H9 (cell line): Measurements from ENCODE around the gene CIAO1. TPM values are rescaled to one million over a fixed set of nuclear protein-coding genes. Genes with fewer than 3 reads are reported as not detected.

Experiments used
- DNase-seq: peaks from one replicate; pipeline ENCODE4 v3.0.0-alpha.2; 2017
- H2AFZ ChIP-seq: one replicate; pipeline ENCODE4 v1.6.1; 2013; ENCODE audit warnings: mild to moderate bottlenecking, low read length, control low read depth, moderate library complexity
- H2AK5ac ChIP-seq: 2 replicates; pipeline ENCODE4 v1.6.1; 2013; ENCODE audit warnings: low read length, control low read depth, mixed read lengths; ENCODE audit not compliant: insufficient read length
- H2BK120ac ChIP-seq: one replicate; pipeline ENCODE4 v1.6.1; 2013; ENCODE audit warnings: low read depth, mild to moderate bottlenecking, low read length, control low read depth, inconsistent platforms; ENCODE audit not compliant: poor library complexity, severe bottlenecking
- H2BK12ac ChIP-seq: 2 replicates; pipeline ENCODE4 v1.6.1; 2013; ENCODE audit warnings: low read length, control low read depth, mixed read lengths, low read depth; ENCODE audit not compliant: insufficient read length
- H2BK15ac ChIP-seq: 2 replicates; pipeline ENCODE4 v1.6.1; 2013; ENCODE audit warnings: low read depth, low read length, control low read depth
- H2BK20ac ChIP-seq: one replicate; pipeline ENCODE4 v1.6.1; 2013; ENCODE audit warnings: low read depth, mild to moderate bottlenecking, low read length, control low read depth, inconsistent platforms; ENCODE audit not compliant: poor library complexity, severe bottlenecking
- H2BK5ac ChIP-seq: 2 replicates; pipeline ENCODE4 v1.6.1; 2013; ENCODE audit warnings: low read length, control low read depth, mixed read lengths; ENCODE audit not compliant: insufficient read length
- H3K14ac ChIP-seq: 2 replicates; pipeline ENCODE4 v1.6.1; 2013; ENCODE audit warnings: low read length, control low read depth; ENCODE audit not compliant: insufficient read depth
- H3K18ac ChIP-seq: 2 replicates; pipeline ENCODE4 v1.6.1; 2013; ENCODE audit warnings: low read depth, mild to moderate bottlenecking, mixed read lengths, low read length, control low read depth; ENCODE audit not compliant: insufficient read length
- H3K23ac ChIP-seq: 2 replicates; pipeline ENCODE4 v1.6.1; 2013; ENCODE audit warnings: low read length, control low read depth, mixed read lengths, low read depth; ENCODE audit not compliant: insufficient read length
- H3K23me2 ChIP-seq: 2 replicates; pipeline ENCODE4 v1.6.1; 2013; ENCODE audit warnings: low read depth, mild to moderate bottlenecking, mixed read lengths, low read length, control low read depth; ENCODE audit not compliant: insufficient read length, poor library complexity, severe bottlenecking
- H3K27ac ChIP-seq: 2 replicates; pipeline ENCODE4 v1.5.1; 2013; ENCODE audit warnings: low read length, control low read depth, mixed read lengths, low read depth; ENCODE audit not compliant: insufficient read length
- H3K27me3 ChIP-seq: 2 replicates; pipeline ENCODE4 v1.6.1; 2013; ENCODE audit warnings: low read length, control low read depth, inconsistent platforms; ENCODE audit not compliant: insufficient read depth
- H3K4ac ChIP-seq: 2 replicates; pipeline ENCODE4 v1.6.1; 2013; ENCODE audit warnings: low read depth, mild to moderate bottlenecking, control low read depth, inconsistent platforms, low read length, moderate library complexity
- H3K4me1 ChIP-seq: 2 replicates; pipeline ENCODE4 v1.6.1; 2013; ENCODE audit warnings: low read length, control low read depth, inconsistent platforms; ENCODE audit not compliant: insufficient read depth
- H3K4me2 ChIP-seq: 2 replicates; pipeline ENCODE4 v1.6.1; 2013; ENCODE audit warnings: low read length, control low read depth, mixed read lengths; ENCODE audit not compliant: insufficient read length, insufficient read depth
- H3K56ac ChIP-seq: 2 replicates; pipeline ENCODE4 v1.6.1; 2013; ENCODE audit warnings: low read depth, mild to moderate bottlenecking, mixed read lengths, low read length, control low read depth; ENCODE audit not compliant: insufficient read length
- H3K79me1 ChIP-seq: 2 replicates; pipeline ENCODE4 v1.6.1; 2013; ENCODE audit warnings: low read depth, mild to moderate bottlenecking, moderate library complexity, low read length, control low read depth, inconsistent platforms; ENCODE audit not compliant: insufficient read depth, poor library complexity, severe bottlenecking
- H3K79me2 ChIP-seq: 2 replicates; pipeline ENCODE4 v1.6.1; 2013; ENCODE audit warnings: low read length, control low read depth, inconsistent platforms; ENCODE audit not compliant: insufficient read depth
- H3K9ac ChIP-seq: 2 replicates; pipeline ENCODE4 v1.6.1; 2013; ENCODE audit warnings: low read length, control low read depth, mixed read lengths; ENCODE audit not compliant: insufficient read length; ENCODE audit errors: extremely low read depth
- H3K9me3 ChIP-seq: one replicate; pipeline ENCODE4 v1.6.1; 2013; ENCODE audit warnings: low read depth, low read length, inconsistent platforms; ENCODE audit not compliant: control insufficient read depth
- H3T11ph ChIP-seq: one replicate; pipeline ENCODE4 v1.6.1; 2013; ENCODE audit warnings: mild to moderate bottlenecking, low read length, control low read depth, inconsistent platforms
- H4K20me1 ChIP-seq: one replicate; pipeline ENCODE4 v1.6.1; 2013; ENCODE audit not compliant: control insufficient read depth, insufficient read length, insufficient read depth
- H4K5ac ChIP-seq: 2 replicates; pipeline ENCODE4 v1.6.1; 2013; ENCODE audit warnings: low read depth, mild to moderate bottlenecking, mixed read lengths, low read length, control low read depth; ENCODE audit not compliant: insufficient read length
- H4K8ac ChIP-seq: replicated peaks from 2 replicates; pipeline ENCODE4 v1.6.1; 2013; ENCODE audit warnings: low read length, control low read depth, mixed read lengths, low read depth; ENCODE audit not compliant: insufficient read length
- H4K91ac ChIP-seq: 2 replicates; pipeline ENCODE4 v1.6.1; 2013; ENCODE audit warnings: low read depth, mild to moderate bottlenecking, moderate library complexity, mixed read lengths, low read length, control low read depth; ENCODE audit not compliant: insufficient read length
- H3K27ac Mint-ChIP-seq, 3 experiments: 2 replicates in 2 of 3; 3 replicates in 1 of 3; pipeline ENCODE4 v1.8.0; 2020 to 2021; ENCODE audit warnings: mixed read lengths in 3 of 3, mild to moderate bottlenecking in 1 of 3, moderate library complexity in 1 of 3
- H3K27me3 Mint-ChIP-seq: 2 replicates; pipeline ENCODE4 v1.8.0; 2021; ENCODE audit warnings: low read depth, mild to moderate bottlenecking, moderate library complexity, mixed read lengths
- H3K36me3 Mint-ChIP-seq, 3 experiments: 2 replicates in 2 of 3; 3 replicates in 1 of 3; pipeline ENCODE4 v1.8.0; 2020 to 2021; ENCODE audit warnings: low read depth in 3 of 3, mixed read lengths in 3 of 3; ENCODE audit not compliant: insufficient read depth in 1 of 3
- H3K4me1 Mint-ChIP-seq, 2 experiments: 2 replicates each; pipeline ENCODE4 v1.8.0; 2020; ENCODE audit warnings: mixed read lengths in 2 of 2
- H3K4me3 Mint-ChIP-seq, 2 experiments: 2 replicates in 1 of 2; 3 replicates in 1 of 2; pipeline ENCODE4 v1.8.0; 2020 to 2021; ENCODE audit warnings: mild to moderate bottlenecking in 2 of 2, mixed read lengths in 2 of 2, moderate library complexity in 1 of 2
- H3K9me3 Mint-ChIP-seq, 2 experiments: 2 replicates in 1 of 2; 3 replicates in 1 of 2; pipeline ENCODE4 v1.8.0; 2020; ENCODE audit warnings: mild to moderate bottlenecking in 2 of 2, mixed read lengths in 2 of 2, moderate library complexity in 1 of 2
- CTCF ChIP-seq: fragments of 200-600 bp; sonication (generic); conservative IDR thresholded peaks from 3 replicates; pipeline ENCODE4 v1.8.0; 2021; ENCODE audit warnings: antibody characterized with exemption, mild to moderate bottlenecking
- WGBS: extraction: QIAGEN DNeasy Blood & Tissue Kit; methylation state at CpG from one replicate; pipeline ENCODE4 v1.1.7; 2013; ENCODE audit warnings: missing lambda C conversion rate, low lambda C conversion rate, mixed read lengths; ENCODE audit not compliant: insufficient read length; ENCODE audit errors: extremely low coverage; 5-methylcytosine and 5-hydroxymethylcytosine counted together
- total RNA-seq: library from RNA; stranded (reverse); gene quantifications from 2 replicates; pipeline ENCODE4 v1.2.1, GENCODE V29; 2021

The CIAO1 gene
- total RNA-seq, 1 experiment from 2014 or later = 67.6 TPM

- no peak overlapping the region for H3K9ac ChIP-seq
- no peak overlapping the region for H3K14ac ChIP-seq
- H3K9me3 ChIP-seq = no peaks in the 10 kb centered on the region
- no peaks in the 10 kb centered on the region for H4K20me1 ChIP-seq
- peaks cover 5% of the 10 kb centered on the region for H3K79me1 ChIP-seq
- H3K23ac ChIP-seq = no peak overlapping the region
- H2BK12ac ChIP-seq = no peak overlapping the region
- peaks cover 5% of the 10 kb centered on the region for H3K23me2 ChIP-seq
- H3K27me3 ChIP-seq = no peaks in the 10 kb centered on the region
- H3K56ac ChIP-seq = no peak overlapping the region
- H2AFZ ChIP-seq = no peak overlapping the region
- no peak overlapping the region for H4K5ac ChIP-seq
- no peak overlapping the region for H3K4me2 ChIP-seq
- DNase-seq = no peak
- H2BK120ac ChIP-seq = no peak overlapping the region
- H3K4me1 ChIP-seq = no peaks in the 10 kb centered on the region
- WGBS = no CpG with 5 or more reads among the region's 2 CpGs
- H4K8ac ChIP-seq = no peak overlapping the region
- peaks cover 0 to 23% (median 6%) of the 10 kb centered on the region in 3 experiments; a peak in 5 of 7 replicates for H3K36me3 Mint-ChIP-seq
- no peaks in the 10 kb centered on the region for H3K27me3 Mint-ChIP-seq
- no peak overlapping the region for H4K91ac ChIP-seq
- peaks cover 26 to 29% of the 10 kb centered on the region in 2 experiments for H3K4me1 Mint-ChIP-seq
- H2AK5ac ChIP-seq = no peak overlapping the region
- no peak overlapping the region for H2BK5ac ChIP-seq
- no peaks in the 10 kb centered on the region for H3K9me3 Mint-ChIP-seq
- no peak overlapping the region for H2BK20ac ChIP-seq
- H2BK15ac ChIP-seq = no peak overlapping the region
- no peaks in the 10 kb centered on the region; the same call in 1 of the 2 replicates for H3K79me2 ChIP-seq
- H3K4ac ChIP-seq = no peak overlapping the region
- no peak overlapping the region for H3K27ac ChIP-seq
- no peak overlapping the region for H3K27ac Mint-ChIP-seq
- TF ChIP-seq CTCF = no peak
- no peak overlapping the region for H3T11ph ChIP-seq
- no peak overlapping the region for H3K18ac ChIP-seq
- no peak overlapping the region for H3K4me3 Mint-ChIP-seq
These were observed 3.7 kb upstream of the CIAO1 start for GRCh38 chr2:96262306-96262705.
